Measurements from ENCODE around the gene ANO4. TPM values are rescaled to one million over a fixed set of nuclear protein-coding genes. Genes with fewer than 3 reads are reported as not detected.

The ANO4 gene
- polyA plus RNA-seq, 10 donors = 0.51 to 1.2 (median 0.83) TPM

DNA sequence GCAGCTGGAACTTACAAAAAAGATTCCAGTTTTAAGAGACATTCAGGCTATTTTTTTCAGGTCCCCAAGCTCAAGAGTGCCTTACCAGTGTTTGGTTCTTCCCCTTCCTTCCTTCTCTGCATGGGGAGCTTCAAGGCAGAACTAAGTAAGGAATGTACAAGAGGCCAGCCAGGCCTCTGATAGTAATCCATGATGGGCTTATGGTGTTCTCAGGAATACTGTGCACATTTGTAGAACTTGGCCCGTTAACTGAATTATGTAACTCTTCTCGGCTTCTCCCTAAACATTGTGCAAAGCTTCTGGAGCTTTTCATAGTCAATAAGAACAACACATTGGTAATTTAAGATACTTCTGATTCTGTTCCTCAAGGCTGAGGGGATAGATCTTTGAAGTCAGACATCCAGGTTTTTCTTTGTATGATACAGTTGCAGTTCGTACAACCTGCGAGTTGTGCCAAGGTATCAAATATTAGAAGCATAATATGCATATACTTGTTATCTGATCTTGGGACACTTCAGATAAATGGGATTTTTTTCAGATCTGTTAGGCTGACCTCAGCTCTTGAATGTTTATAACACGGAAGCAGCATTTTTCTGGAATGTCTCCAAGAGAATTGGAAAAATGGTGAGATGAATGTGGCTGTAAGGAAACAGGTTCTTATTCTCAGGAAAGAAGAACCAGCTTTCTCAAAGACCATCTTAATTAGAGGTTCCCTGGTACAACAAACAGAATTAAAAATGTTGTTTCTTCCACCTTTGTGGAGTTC lies 148.6 kb downstream of the ANO4 start:
- no peak for DNase-seq

DNA sequence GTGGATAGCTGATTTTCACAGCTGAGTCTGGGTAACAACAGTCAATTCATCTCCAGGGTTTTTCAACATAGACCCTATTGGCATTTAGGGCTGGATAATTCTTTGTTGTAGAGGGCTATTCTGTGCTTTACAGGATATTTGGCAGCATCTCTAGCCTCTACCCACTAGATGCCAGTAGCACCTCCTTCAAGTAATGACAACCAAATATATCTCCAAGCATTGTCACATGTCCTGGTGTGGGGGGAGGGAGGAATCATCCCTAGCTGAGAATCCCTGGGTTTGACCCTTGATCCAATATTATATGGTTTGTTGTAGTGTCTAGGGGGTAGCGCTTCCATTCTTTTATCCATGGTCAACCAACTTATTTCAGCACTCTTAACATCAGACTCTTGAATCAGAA lies 157.2 kb downstream of the ANO4 start:
- no peak for DNase-seq

DNA sequence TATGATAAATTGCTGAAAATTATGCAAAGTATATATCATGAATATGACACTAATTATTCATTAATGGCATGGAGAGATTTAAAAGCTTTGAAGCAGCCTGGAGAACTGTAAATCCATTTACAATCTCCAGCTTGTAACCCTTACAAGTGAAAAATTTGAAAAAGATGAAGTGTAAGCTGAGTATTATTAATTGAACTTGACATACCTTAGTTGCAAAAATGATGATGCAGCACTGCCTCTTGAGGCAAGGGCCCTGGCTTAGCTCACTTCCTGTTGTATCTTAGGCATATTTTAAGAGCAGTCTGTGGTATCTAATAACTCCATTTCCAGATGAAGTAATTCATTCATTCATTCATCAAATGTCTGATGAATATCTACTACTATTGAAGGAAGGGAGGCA lies 158.6 kb downstream of the ANO4 start:
- no peak for DNase-seq

GRCh38 chr12:100953677-100954076 lies 159.1 kb downstream of the ANO4 start:
- DNase-seq = no peak

- DNase-seq = no peak
Measured at GRCh38 chr12:100954118-100954517, 159.5 kb downstream of the ANO4 start.

DNA sequence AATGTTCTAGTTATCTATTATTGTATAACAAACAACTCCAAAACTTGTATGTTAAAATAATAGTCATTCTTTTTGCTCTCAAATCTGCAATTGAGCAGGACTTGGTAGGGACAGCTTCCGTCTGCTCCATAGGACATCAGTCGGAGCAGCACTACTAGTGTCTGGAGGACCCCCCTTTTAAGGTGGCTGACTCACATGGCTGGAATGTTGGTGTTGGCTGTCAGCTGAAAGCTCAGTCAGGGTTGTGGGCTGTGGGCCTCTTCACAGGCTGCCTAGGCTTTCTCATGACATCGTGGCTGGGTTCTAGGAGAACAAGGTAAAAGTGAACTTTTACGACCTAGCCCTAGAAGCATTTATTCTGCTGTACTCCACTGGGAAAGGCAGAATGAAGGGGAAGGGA lies 160.6 kb downstream of the ANO4 start:
- DNase-seq = peak in 1 of 3 donors; percentile 27

DNA sequence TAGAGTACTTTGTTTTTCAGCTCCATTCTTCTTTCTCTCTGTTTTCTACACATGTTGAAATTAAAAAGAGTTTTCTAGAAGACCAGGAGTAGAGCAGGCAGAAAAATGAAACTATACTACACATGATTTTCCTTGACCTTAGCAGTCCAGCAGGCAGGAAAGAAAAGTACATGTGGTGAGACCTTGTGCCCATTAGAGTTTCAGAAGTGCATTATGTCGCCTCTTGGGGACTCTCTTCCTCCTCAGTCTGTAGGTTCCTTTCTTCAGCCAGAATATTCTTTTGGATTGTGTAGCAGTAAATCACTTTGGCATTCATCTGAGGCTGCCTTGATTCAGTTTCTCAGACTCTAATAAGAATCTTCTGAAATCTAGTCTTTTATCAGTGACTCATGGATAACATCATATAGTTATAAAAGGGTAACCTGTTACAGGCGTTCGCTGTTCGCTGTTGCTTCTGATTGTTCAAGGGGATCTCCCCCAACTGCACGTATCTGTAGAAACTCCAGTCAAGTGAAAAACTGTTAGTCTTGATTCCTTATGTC lies 161.8 kb downstream of the ANO4 start:
- no peak for DNase-seq

DNA sequence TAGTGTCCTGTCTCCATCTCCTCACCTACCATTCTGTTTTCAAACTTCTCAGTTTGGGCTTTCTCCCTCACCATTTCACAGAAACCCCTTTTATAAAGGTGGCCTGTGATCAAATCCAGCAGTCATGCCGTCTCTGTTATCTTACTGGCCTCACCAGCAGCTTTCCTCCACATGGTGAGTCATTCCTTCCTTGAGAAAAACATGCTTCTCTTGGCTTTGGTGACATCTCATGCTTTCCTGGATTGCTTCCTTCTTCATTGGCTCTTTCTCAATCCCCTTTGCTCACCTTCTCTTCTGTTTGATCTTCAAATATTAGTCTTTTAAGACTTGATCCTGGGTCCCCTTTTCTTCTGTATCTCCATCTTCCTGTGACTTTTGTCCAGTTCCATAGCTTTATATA lies 164.9 kb downstream of the ANO4 start:
- DNase-seq = no peak

GRCh38 chr12:100962086-100962712 lies 167.6 kb downstream of the ANO4 start:
- no peak for DNase-seq

- peak in 1 of 3 donors; percentile 20 for DNase-seq
Measured at GRCh38 chr12:100963381-100963780, 168.8 kb downstream of the ANO4 start.

GRCh38 chr12:100964028-100964427 lies 169.5 kb downstream of the ANO4 start:
- DNase-seq = no peak

- no peak for DNase-seq
Measured at GRCh38 chr12:100967189-100967588, 172.6 kb downstream of the ANO4 start.

- no peak for DNase-seq
Measured at GRCh38 chr12:100970894-100971293, 176.3 kb downstream of the ANO4 start.

- DNase-seq = no peak
Measured at GRCh38 chr12:100972121-100972520, 177.5 kb downstream of the ANO4 start.

DNA sequence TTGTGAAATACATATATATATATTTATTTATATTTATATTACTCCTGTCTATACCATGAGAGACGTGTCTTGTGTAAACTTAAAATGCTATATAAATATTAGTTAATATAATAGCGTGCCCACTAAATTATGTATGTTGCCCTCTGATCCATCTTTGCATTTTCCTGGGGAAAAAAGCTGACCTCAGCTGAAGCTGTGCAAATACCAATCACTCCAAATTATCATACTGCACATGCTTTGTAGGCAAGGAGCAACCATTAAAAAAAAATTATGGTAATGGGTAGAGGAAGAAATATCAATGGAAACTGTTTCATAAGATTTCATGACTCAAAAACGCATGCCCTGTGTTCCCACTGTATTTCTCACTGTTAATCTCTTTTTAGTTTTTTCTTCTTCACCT lies 179.8 kb downstream of the ANO4 start:
- no peak for DNase-seq

DNA sequence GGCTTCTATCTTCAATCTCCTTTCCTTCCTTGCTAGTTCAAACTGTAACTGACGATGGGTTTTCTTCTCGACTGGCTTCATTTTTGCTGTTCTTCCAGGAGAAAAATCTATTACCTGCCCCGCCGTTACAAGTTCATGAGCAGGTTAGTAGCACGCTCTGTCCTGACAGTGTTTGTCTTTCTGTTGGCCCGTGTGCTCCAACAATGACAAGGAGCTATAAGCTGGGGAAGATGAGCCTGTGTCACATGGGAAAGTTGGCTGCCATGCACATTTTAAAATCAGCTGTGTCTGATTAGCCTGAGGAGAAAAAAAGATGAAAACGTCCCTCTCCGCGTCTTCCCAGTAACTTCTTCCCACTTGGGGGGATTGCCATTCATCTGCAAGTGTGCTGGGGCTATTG lies 180.2 kb downstream of the ANO4 start:
- no peak for DNase-seq

DNA sequence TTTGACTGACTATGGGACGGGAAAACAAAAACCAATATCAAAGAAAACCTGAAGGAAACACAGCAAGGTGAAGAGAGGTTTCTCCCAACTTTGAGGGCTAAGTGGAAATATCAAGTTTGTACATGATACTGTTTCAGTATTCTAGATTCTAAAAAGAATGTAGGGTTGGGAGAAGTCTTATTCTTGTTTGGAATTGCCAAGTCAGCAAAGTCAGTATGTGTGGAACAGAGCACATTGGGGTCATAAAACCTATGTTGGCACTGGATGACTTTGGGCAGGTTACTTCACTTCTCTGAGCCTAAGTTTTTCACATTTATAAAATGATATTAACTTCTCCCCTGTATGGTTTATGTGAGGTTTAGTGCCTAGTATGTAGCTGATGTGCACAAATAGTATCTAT lies 182.2 kb downstream of the ANO4 start:
- no peak for DNase-seq

GRCh38 chr12:100980856-100981255 lies 186.3 kb downstream of the ANO4 start:
- no peak for DNase-seq

DNA sequence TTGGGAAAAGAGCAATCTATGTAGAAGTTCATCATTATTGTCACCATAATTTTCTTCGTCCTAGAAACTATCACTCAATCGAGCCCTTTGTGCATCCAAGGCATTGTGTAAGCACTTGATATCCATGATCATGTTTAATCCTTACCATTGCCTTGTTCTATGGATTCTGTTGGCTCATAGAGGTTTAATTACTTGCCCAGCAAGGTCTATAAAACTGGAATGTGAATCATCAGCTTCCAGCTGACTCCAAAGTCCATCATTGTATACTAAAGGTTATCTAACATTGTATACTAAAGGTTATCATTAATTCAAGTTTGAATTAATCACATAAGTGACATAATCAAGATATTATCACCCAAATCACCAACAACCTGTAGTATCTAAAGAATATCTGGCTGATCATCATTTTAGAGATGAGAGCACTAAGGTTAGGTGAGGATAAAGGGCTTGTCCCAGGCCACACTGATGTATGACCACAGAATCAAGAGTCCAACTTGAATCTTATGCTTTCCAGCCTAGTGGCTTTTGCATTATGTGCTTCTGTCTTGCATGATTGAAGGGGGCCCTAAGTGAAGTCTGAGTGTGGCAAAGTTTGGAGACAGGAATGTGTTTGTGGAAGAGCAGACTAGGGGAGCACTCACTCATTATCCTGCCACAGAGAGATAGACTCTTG lies 188.1 kb downstream of the ANO4 start:
- DNase-seq = no peak

DNA sequence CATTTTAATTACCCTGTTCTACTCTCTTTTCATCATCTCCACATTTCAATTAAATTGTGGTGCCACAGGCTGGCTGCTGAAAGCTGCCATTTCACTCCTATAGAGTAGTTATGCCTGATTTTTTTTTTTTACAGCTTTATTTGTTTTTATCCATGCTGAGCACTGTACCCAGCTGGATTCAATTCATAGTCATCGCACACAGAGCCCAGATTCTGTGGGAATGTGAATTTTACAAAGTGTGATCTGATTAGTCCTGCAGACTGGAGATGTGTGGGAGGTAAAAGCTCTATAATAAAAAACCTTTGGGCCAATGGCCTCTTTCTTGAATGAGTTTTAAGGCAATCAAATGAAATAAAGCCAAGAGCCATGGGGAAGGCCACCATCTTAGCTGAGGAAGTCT lies 190.2 kb downstream of the ANO4 start:
- DNase-seq = no peak

DNA sequence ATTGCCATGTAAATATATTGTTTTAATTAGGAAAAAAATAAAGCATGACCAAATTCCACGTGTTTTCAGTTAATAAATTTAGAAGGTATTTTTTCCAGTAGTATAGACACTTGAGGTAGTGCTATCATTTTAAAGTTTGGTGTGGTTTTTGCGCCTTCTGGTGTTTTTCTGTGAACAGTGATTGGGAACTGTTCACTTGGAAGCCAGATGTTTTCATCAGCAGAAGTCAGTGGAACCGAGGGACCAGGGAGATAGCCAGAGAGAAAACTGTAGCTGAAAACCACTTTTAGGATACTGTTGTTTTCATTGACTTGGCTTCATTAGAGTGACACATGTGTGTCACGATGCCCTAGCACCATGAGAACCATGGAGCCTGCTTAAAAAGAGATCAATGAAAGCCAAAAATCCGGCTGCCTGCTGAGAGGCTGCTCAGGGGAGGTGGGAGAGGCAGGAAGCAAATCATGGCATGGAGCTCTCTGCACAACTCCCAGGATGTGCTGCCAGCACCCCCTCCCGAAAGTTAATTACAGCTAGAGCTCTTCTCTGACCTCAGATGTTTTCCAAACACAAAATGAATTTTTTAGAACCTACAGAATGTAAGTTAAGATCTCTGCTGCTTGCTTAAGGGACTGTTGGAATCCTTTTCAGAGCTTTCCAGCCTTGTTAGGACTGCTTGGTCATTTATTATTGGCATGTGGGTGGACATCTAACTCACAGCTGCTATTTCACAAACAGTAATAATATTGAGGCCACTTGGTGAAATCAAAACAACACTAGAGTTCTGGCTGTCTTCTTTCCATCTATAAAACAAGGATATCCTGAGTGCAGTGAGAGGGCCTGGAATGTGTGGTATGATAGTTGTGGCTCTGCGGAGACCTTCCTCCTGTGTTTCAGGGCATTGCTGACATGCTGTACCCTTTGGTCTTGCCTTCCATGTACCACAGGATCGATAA lies 192.3 kb downstream of the ANO4 start:
- DNase-seq = peak; percentile 15 to 61 (median 36)
